Breast epithelium (tissue), 3 donors: Measurements from ENCODE around the gene SMYD2.

ENCODE experiments used
- POLR2A ChIP-seq: fragments of 450-650 bp; IDR thresholded peaks from one replicate; pipeline ENCODE4 v1.6.1; 2016; ENCODE audit warnings: antibody characterized with exemption, mild to moderate bottlenecking, moderate library complexity
- TF ChIP-seq, protein P1 (sequence below), 3 donors: fragments of 450-650 bp; IDR thresholded peaks; one replicate each; pipeline ENCODE4 v1.5.1; 2016 to 2017; ENCODE audit warnings: antibody characterized with exemption in 3 of 3, mild to moderate bottlenecking in 3 of 3, moderate library complexity in 3 of 3

DNA sequence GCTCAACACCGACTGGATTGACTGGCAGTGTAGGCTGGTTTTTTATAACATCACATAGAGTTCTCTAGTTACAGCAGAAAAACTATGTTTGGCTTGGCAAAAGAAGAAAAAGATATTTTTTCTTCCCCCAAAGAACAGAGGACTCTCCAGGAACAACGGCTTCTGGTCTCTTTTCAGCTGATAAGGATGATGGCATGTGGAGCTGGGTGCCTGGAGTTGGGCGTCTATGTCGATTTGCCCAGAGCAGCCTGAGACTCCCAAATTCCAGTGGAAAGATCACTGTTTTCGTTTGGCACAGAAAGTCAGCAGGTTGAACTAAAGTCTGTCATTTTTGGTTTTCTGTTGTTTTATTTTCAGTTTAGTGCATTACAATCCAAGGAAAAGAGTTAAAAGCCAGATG lies 91.1 kb downstream of the SMYD2 start:
- TF ChIP-seq, protein P1, sequence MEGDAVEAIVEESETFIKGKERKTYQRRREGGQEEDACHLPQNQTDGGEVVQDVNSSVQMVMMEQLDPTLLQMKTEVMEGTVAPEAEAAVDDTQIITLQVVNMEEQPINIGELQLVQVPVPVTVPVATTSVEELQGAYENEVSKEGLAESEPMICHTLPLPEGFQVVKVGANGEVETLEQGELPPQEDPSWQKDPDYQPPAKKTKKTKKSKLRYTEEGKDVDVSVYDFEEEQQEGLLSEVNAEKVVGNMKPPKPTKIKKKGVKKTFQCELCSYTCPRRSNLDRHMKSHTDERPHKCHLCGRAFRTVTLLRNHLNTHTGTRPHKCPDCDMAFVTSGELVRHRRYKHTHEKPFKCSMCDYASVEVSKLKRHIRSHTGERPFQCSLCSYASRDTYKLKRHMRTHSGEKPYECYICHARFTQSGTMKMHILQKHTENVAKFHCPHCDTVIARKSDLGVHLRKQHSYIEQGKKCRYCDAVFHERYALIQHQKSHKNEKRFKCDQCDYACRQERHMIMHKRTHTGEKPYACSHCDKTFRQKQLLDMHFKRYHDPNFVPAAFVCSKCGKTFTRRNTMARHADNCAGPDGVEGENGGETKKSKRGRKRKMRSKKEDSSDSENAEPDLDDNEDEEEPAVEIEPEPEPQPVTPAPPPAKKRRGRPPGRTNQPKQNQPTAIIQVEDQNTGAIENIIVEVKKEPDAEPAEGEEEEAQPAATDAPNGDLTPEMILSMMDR (IDR thresholded peaks at IDR 0.05), result no peak
- no peak for TF ChIP-seq POLR2A
